HepG2 (cell line): Measurements from ENCODE around the gene CMIP. TPM values are rescaled to one million over a fixed set of nuclear protein-coding genes. Genes with fewer than 3 reads are reported as not detected.

Experiments
- HCFC1 ChIP-seq: fragments of 150-350 bp; IDR thresholded peaks from 2 replicates; pipeline ENCODE4 v1.6.1; 2014; ENCODE audit warnings: low read depth, low read length
- KAT7 ChIP-seq: IDR thresholded peaks from 2 replicates; pipeline ENCODE4 v1.6.1; 2018; ENCODE audit warnings: borderline replicate concordance, missing compliant biosample characterization
- NCOA2 ChIP-seq: sonication (generic); formaldehyde crosslinking; IDR thresholded peaks from 2 replicates; pipeline ENCODE4 v1.8.0; 2022; ENCODE audit warnings: inconsistent platforms
- SMARCC2 ChIP-seq: fragments of 450-650 bp; IDR thresholded peaks from 2 replicates; pipeline ENCODE4 v1.6.1; 2017; ENCODE audit warnings: antibody characterized with exemption, mild to moderate bottlenecking
- ZC3H4 ChIP-seq: sonication (generic); formaldehyde crosslinking; IDR thresholded peaks from 2 replicates; pipeline ENCODE4 v1.4.0; 2020; ENCODE audit warnings: missing genetic modification reagents, borderline replicate concordance
- ZNF446 ChIP-seq: sonication (generic); formaldehyde crosslinking; IDR thresholded peaks from 2 replicates; pipeline ENCODE4 v1.5.0; 2020; ENCODE audit warnings: mild to moderate bottlenecking, missing genetic modification reagents
- ZNF772 ChIP-seq: sonication (generic); formaldehyde crosslinking; IDR thresholded peaks from 2 replicates; pipeline ENCODE4 v1.5.0; 2020; ENCODE audit warnings: mild to moderate bottlenecking, missing genetic modification reagents
- polyA plus RNA-seq, 8 experiments: library from polyadenylated mRNA; depleted of rRNA in 3 of 8; stranded (reverse) in 7 of 8; unstranded in 1 of 8; fragments of >200 nt; fragmentation: Illumina TruSeq in 4 of 8; extraction: Trizol in 4 of 8; gene quantifications; 2 replicates each; pipeline versions ENCODE4 v1.2.1 to v1.2.3, GENCODE V29; 2011 to 2016; ENCODE audit warnings: low read depth in 4 of 8, missing spikeins in 1 of 8, mixed read lengths in 1 of 8; ENCODE audit not compliant: insufficient read depth in 1 of 8
- total RNA-seq, 5 experiments: library from RNA; depleted of rRNA; stranded (reverse); fragments of >200 nt; fragmentation: Illumina TruSeq; extraction: Trizol; gene quantifications; 2 replicates each; pipeline ENCODE4 v1.2.3, GENCODE V29; 2016; ENCODE audit warnings: low read depth in 1 of 5
- TF ChIP-seq, protein P1 (sequence below): sonication (generic); formaldehyde crosslinking; IDR thresholded peaks from 2 replicates; pipeline ENCODE4 v1.5.0; 2020; ENCODE audit warnings: mild to moderate bottlenecking, missing genetic modification reagents, borderline replicate concordance
- TF ChIP-seq, protein P2 (sequence below): sonication (generic); formaldehyde crosslinking; IDR thresholded peaks from 2 replicates; pipeline ENCODE4 v1.4.0; 2020; ENCODE audit warnings: mild to moderate bottlenecking, missing genetic modification reagents
- TF ChIP-seq, protein P3 (sequence below): sonication (generic); formaldehyde crosslinking; IDR thresholded peaks from 2 replicates; pipeline ENCODE4 v1.5.1; 2020; ENCODE audit warnings: missing genetic modification reagents, mild to moderate bottlenecking, borderline replicate concordance
- TF ChIP-seq, protein P4 (sequence below): IDR thresholded peaks from 2 replicates; pipeline ENCODE4 v1.6.1; 2016; ENCODE audit warnings: low read depth, control low read depth
- TF ChIP-seq, protein P5 (sequence below): IDR thresholded peaks from 2 replicates; pipeline ENCODE4 v1.6.1; 2018; ENCODE audit warnings: missing genetic modification reagents

CMIP gene
- total and polyA plus RNA-seq, 2 of the 13 experiments (the other 11 are each of a cell fraction or from before 2014, with no cell fraction given), result 10.9 to 18.1 TPM

DNA sequence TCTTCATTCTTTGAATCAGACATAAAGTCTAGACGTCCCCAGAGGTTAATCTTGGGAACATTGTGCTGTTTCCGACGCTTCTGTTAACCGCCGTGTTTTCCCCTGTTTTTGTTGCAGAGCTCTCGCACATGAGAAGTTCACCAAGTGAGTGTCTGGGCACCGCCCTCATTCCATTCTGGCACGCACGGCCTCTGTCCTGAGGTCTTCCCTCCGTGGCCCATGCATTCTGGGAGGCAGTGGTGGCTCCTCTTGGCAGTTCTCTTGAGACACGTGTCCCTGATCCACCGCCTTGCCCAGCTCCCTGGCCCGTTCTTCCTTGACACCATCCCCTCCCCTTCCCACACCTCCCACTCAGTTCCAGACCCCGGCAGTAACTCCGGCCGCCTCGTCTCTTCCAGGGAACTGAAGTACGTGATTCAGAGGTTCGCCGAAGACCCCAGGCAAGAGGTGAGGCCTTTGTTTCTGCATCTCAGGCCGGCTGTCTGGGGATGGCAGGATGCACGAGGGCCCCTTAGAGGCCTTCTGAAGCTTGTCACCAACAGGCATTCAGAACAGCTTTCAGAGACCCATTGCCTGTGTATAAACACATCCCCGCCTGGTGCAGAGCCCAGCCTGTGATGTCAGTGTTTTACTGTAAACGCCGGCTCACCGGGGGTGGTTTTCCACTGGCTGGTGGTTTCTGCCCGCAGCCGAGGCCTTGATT is 248.6 kb downstream of the CMIP start (continued):
- TF ChIP-seq, protein P1, sequence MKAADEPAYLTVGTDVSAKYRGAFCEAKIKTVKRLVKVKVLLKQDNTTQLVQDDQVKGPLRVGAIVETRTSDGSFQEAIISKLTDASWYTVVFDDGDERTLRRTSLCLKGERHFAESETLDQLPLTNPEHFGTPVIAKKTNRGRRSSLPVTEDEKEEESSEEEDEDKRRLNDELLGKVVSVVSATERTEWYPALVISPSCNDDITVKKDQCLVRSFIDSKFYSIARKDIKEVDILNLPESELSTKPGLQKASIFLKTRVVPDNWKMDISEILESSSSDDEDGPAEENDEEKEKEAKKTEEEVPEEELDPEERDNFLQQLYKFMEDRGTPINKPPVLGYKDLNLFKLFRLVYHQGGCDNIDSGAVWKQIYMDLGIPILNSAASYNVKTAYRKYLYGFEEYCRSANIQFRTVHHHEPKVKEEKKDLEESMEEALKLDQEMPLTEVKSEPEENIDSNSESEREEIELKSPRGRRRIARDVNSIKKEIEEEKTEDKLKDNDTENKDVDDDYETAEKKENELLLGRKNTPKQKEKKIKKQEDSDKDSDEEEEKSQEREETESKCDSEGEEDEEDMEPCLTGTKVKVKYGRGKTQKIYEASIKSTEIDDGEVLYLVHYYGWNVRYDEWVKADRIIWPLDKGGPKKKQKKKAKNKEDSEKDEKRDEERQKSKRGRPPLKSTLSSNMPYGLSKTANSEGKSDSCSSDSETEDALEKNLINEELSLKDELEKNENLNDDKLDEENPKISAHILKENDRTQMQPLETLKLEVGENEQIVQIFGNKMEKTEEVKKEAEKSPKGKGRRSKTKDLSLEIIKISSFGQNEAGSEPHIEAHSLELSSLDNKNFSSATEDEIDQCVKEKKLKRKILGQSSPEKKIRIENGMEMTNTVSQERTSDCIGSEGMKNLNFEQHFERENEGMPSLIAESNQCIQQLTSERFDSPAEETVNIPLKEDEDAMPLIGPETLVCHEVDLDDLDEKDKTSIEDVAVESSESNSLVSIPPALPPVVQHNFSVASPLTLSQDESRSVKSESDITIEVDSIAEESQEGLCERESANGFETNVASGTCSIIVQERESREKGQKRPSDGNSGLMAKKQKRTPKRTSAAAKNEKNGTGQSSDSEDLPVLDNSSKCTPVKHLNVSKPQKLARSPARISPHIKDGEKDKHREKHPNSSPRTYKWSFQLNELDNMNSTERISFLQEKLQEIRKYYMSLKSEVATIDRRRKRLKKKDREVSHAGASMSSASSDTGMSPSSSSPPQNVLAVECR (CRISPR knock-in tag), result no peak
- TF ChIP-seq, protein P2, sequence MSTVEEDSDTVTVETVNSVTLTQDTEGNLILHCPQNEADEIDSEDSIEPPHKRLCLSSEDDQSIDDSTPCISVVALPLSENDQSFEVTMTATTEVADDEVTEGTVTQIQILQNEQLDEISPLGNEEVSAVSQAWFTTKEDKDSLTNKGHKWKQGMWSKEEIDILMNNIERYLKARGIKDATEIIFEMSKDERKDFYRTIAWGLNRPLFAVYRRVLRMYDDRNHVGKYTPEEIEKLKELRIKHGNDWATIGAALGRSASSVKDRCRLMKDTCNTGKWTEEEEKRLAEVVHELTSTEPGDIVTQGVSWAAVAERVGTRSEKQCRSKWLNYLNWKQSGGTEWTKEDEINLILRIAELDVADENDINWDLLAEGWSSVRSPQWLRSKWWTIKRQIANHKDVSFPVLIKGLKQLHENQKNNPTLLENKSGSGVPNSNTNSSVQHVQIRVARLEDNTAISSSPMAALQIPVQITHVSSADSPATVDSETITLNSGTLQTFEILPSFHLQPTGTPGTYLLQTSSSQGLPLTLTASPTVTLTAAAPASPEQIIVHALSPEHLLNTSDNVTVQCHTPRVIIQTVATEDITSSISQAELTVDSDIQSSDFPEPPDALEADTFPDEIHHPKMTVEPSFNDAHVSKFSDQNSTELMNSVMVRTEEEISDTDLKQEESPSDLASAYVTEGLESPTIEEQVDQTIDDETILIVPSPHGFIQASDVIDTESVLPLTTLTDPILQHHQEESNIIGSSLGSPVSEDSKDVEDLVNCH (CRISPR knock-in tag), result no peak
- TF ChIP-seq, protein P3, sequence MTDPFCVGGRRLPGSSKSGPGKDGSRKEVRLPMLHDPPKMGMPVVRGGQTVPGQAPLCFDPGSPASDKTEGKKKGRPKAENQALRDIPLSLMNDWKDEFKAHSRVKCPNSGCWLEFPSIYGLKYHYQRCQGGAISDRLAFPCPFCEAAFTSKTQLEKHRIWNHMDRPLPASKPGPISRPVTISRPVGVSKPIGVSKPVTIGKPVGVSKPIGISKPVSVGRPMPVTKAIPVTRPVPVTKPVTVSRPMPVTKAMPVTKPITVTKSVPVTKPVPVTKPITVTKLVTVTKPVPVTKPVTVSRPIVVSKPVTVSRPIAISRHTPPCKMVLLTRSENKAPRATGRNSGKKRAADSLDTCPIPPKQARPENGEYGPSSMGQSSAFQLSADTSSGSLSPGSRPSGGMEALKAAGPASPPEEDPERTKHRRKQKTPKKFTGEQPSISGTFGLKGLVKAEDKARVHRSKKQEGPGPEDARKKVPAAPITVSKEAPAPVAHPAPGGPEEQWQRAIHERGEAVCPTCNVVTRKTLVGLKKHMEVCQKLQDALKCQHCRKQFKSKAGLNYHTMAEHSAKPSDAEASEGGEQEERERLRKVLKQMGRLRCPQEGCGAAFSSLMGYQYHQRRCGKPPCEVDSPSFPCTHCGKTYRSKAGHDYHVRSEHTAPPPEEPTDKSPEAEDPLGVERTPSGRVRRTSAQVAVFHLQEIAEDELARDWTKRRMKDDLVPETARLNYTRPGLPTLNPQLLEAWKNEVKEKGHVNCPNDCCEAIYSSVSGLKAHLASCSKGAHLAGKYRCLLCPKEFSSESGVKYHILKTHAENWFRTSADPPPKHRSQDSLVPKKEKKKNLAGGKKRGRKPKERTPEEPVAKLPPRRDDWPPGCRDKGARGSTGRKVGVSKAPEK (CRISPR knock-in tag), result no peak
- TF ChIP-seq HCFC1 (no peak), ZC3H4 (CRISPR knock-in tag) (no peak), ZNF772 (CRISPR knock-in tag) (no peak), SMARCC2 (no peak), KAT7 (CRISPR knock-in tag) (no peak), NCOA2 (no peak), ZNF446 (CRISPR knock-in tag) (no peak)
- TF ChIP-seq, protein P4, sequence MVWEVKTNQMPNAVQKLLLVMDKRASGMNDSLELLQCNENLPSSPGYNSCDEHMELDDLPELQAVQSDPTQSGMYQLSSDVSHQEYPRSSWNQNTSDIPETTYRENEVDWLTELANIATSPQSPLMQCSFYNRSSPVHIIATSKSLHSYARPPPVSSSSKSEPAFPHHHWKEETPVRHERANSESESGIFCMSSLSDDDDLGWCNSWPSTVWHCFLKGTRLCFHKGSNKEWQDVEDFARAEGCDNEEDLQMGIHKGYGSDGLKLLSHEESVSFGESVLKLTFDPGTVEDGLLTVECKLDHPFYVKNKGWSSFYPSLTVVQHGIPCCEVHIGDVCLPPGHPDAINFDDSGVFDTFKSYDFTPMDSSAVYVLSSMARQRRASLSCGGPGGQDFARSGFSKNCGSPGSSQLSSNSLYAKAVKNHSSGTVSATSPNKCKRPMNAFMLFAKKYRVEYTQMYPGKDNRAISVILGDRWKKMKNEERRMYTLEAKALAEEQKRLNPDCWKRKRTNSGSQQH (CRISPR knock-in tag), result no peak
- TF ChIP-seq, protein P5, sequence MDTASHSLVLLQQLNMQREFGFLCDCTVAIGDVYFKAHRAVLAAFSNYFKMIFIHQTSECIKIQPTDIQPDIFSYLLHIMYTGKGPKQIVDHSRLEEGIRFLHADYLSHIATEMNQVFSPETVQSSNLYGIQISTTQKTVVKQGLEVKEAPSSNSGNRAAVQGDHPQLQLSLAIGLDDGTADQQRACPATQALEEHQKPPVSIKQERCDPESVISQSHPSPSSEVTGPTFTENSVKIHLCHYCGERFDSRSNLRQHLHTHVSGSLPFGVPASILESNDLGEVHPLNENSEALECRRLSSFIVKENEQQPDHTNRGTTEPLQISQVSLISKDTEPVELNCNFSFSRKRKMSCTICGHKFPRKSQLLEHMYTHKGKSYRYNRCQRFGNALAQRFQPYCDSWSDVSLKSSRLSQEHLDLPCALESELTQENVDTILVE (CRISPR knock-in tag), result no peak
